Stimulated activated CD8-positive, alpha-beta memory T cell treated with anti-CD3 and anti-CD28 coated beads, Interleukin-15, amount 100 ng/mL, for 48 hours (primary cell): ENCODE results near the gene RASGRF1.
"Not testable (repeated sequence)": the region's sequence is repeated elsewhere in the genome, so short reads cannot be mapped to it uniquely, and the experiment has no call there.

Experiments used
- DNase-seq, 2 donors: peaks; one replicate each; pipeline ENCODE4 v3.0.0-alpha.2; 2020; ENCODE audit warnings: low read depth in 2 of 2

Gene RASGRF1

DNA sequence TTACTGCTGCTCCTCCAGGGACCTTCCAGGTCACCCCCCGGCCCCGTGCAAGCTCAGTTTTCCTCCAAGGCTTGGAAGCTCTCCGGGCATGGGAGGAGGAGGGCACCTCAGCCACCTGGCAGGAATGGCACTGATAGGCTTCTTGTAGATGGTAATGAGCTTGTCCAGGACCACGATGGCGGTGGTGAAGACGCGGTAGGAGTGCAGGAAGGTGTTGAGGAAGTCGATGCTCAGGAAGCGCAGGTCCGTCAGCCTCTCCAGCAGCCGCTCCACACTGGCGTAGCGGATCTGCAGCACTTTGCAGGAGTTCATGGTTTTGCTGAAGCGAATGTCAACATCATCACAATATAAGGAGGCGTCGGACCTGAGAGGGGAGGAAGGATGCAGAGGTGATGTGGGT, 84.5 kb downstream of the RASGRF1 start:
- DNase-seq = no peak

DNA sequence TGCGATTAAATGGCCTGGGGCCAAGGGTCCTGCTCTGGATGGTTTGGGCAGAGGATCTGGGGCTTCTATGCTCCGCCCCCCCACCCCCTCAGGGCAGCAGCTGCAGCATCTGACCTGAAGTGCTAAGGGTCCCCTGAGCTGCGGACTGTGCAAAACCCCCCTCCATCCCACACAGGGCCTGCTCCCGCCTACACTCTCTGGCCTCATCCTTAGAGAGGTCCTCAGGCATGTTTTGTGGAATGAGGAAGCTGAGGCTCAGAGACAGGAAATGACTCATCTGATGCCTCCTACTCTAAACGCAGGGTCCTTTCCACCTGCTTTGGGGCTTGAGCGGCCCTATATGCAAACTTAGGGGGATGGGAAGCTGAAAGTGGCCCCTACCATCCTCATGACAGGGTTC, 86.2 kb downstream of the RASGRF1 start:
- DNase-seq = no peak

DNA sequence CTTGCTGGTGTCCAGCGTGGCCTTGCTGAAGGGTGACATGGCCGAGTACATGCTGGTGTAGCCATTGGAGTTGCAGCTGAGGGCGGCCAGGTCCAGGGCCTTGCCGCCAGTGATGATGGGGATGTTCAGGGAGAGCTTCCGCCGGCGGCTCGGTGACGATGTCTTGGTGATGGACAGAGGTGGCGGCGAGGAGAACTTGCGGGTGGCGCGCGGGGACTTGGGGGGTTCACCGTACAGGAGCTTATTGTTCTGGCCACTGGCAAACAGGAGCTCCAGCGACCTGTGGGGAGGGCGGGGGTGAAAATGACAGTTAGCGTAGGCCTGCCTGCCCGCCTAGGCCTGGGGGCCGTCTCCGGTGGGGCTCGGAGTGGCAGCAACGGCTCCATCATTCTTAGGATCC, 86.7 kb downstream of the RASGRF1 start:
- DNase-seq = no peak

DNA sequence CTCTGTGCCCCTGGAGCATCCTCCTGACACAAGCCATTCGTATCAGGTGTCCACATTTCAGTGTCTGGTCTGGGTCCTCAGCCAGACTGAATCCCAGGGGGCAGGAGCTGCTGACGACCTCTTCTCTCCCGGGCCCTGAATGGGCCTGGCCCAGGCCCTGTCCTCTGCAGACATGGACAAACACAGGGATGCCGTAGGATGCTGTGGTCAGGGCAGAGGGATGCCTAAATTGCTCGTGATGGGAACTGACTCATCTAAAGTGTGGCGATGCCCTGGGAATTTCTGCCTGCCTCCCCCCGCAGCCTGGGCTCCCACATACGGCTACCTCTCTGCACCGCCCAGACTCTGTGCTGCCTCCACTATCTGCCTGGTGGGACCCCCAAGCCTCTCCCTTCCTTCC, 87.3 kb downstream of the RASGRF1 start:
- DNase-seq = no peak

DNA sequence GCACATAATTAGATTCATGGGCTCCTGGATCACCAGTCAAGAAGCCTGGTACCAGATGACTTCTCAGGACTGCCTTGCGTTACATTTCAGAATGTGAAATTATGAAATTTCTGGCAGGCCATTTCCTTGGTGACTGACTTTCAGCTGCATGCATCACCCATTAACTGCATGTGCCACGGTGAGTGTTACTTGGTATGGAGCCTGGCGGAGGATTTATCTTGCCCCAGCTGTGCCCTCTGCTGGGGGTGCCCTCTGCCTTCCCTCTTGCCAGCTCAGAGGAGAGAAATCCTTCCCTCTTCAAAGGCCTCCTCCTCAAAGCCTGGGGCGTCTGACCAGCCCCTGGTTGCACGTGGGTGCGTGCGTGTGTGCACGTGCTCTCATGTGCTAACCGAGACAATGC, 88.0 kb downstream of the RASGRF1 start:
- no peak for DNase-seq

DNA sequence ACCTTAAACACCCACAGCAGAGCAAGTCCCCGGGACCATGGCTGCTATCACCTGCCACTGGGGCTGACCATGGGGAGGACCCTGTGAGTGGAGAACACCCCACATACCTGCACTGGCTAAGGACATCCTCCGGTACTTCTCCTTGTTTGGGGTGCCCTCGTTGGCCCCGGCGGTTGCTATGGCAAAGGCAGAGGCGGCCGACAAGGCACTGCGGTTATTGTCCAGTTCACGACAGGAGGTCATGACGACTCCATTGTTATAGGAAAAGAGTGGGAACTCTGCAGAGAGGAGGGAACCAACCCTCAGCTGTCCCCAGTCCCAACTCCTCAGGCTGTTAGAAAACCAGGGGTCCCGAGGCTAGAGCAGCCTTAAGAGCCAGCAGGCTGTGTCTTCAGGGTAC, 90.9 kb downstream of the RASGRF1 start:
- DNase-seq = no peak

DNA sequence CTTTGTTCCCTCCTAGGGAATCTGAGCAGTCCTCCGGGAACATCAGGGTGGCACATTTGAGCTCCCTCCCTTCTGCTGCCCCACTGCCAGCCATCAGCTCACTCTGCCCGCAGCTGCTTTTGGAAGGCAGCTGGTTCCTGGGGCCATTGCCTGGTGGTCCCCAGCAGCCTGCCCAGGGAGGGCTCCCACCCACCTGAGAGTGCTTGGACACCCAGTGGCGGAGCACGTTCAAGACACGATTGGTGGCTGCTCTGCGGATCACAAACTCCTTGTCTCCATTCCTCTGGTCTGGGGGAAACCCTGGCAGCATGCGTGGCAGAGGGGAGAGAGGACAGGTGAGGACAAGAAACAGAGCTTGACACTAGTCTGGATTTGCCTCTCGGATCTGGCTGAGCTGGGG, 92.1 kb downstream of the RASGRF1 start:
- DNase-seq = no peak

DNA sequence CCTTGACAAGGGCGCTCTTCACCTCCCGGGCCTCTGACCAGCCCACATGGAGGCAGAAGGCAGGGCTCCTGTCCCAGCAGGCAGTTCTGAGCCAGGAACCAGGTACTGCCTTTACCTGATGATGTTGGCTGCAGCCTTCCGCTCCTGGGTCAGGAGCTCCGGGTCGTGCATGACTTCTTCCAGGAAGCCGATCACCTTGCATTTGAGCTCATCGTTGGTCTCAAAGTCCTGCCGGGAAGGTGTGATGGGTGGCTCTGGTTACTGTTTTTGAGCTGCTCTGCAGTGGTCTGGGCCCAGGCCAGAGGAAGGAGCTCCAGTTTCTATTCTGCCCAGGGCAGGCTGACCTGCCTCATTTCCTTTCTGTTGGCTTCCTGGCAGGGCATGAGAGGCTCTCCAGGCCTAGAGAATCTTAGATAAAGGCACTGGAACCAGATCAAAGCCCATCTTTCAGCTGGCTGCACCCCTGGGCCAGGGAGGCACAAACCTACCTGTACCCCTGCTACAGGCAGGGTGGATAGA, 92.5 kb downstream of the RASGRF1 start:
- DNase-seq = no peak

DNA sequence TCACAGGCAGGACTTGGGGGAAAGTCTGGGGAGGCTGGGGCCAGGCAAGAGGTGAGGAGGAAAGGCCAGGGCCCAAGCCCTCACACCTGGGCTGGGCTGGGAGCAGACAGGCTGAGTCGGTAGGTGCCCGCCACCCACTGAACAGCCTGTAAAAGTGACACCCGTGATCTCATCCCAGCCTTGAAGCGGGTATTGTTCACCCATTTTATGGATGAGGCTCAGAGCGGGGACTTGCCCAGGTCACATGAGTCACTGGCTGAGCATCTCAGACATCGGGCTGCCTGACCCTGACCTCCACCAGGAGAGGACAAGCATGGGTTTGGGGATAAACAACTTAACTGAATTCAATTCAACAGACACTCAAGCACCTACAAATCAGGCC, 93.7 kb downstream of the RASGRF1 start:
- no peak for DNase-seq

DNA sequence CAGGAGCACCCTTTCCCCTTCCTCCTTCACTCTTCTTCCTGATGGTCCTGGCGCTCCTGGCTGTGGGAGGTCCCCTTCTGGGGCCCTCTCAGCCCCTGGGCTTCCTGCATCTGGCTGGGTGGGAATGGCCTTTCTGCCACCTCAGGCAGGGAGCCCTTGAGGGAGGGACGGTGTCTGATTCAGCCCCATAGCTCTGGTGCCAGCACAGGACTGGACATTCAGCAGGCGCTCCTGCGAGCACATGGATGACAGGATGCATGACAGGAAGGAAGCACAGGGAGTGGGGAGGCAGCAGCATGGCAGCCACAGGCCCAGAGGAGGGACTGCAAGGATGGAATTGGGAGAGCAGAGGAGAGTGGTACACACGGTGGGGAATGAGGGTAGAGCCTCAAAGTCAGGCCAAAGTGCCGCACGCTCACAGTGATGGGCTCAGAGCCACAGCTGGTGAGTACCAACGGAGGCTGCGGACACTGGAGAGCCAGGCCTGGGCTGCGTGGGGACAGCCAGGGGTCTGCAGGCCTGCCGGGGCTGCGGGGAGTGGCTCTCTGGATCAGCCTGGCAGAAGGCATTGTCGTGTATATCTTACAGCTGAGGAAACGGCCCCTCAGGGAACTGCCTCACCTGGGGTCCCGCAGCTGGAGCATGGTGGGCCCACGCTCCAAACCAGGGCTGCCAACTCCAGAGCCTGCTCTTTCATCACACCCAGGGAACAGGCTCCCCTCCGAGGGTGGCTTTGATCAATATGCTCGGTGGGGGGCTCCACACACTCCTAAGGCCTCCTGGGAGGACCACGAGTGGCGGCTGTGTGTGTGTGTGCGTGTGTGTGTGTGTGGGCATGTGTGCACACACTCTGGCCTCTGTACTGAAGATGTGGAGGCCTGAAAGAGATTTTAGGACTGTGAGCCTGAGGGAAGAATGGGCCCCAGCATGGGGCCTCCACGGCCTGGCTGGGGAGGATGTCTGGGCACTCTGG, 94.4 kb downstream of the RASGRF1 start:
- DNase-seq = no peak

DNA sequence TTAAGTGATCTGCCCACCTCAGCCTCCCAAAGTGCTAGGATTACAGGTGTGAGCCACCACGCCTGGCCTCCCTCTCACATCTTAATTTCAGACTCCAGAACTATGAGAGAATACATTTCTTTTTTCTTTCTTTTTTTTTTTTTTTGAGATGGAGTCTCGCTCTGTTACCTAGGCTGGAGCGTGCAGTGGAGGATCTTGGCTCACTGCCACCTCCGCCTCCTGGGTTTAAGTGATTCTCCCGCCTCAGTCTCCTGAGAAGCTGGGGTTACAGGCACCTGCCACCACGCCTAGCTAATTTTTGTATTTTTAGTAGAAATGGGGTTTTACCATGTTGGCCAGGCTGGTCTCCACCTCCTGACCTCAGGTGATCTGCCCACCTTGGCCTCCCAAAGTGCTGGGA, 95.4 kb downstream of the RASGRF1 start:
- DNase-seq = not testable (repeated sequence)

DNA sequence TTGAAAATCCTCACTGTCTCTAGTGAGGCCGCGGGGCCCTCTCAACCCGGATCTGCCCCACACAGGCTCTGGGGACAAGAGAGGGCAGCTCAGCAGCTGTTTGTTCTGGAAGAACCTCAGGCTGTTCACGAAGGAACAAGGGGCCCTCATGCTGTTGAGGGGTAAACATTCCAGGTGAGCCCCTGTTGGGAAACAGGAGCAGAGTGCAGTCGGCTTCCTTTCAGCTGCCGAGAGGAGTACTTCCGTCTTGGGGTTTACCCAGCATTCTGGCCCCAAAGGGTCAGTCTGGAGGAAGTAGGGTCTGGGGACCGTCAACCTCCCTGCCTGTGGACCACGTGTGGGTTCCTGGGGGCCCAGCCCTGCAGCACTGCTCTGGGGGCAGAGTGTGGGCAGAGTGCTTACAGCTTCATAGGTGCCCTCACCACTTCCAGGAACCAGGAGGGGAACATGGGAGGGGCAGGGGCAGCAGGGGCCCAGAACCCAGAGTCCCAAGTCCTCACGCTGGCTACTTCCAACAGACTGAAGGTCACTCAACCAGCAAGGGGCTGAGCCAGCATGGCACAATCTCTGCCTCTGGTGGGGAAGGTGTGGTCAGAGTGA, 96.5 kb downstream of the RASGRF1 start:
- no peak for DNase-seq

DNA sequence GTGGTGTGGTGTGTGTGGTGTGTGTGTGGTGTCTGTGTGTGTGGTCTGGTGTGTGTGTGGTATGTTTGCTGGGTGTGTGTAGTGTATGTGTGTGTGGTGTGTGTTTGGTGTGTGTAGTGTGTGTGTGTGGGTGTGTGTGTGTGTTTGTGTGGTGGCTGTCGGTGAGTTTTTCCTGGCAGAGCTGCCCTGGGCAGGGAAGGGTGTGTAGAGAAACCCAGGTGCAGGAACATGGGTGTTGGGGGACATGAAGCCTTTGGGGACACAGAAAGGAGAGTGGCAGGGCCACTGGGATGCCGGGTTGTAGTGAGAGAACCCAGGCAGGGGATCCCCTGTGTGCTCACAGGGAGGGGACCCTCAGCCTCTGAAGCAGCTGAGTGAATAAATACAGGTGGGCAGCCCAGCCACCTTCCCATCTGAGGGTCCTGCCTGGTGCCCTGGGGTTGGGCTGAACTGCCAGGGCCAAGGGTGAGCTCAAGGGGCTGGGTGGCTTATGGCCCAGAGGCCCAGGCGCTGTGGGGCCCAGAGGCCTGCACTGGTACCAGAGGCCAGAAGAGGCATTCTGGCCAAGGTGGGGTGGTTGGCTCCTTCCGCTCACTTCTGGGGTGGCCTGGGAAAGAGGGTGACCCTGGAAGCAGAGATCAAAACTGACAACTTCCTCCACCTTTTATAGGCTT, 97.2 kb downstream of the RASGRF1 start:
- no peak for DNase-seq

DNA sequence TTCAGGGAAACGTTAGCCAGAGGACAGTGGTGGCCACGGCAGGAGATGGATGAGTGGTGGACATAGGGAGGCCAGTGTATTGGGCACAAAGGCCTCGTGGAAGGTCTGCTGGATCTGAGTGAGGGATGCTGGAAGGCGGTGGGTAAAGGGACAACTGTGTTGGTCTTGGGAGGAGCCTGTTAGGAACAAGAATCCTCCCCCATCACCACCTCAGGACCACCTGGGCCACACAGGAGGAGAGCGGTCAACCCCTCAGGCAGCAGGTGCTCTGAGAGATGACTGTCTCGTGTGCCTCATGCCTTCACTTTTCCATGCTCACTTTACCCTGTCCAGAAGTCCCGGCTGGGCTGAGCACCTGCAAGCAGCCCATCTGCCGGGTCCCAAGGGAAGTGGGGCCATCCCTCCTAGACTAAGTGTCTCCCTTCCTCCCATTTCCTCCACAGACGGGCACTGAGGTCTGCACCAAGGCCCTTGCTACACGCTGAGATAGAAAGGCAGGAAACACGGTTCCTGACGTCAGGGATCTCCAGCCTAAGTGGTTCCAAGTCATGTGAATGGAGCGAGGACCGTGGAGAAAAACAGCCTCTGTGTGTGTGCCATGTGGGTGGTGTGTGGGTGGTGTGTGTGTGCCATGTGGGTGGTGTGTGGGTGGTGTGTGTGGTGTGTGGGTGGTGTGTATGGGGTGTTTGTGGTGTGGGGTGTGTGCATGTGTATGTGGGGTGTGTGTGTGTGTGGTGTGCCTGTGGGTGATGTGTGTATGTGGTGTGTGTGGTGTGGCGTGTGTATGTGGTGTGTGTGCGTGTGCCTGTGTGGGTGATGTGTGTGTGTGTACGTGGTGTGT, 97.9 kb downstream of the RASGRF1 start:
- DNase-seq = no peak

DNA sequence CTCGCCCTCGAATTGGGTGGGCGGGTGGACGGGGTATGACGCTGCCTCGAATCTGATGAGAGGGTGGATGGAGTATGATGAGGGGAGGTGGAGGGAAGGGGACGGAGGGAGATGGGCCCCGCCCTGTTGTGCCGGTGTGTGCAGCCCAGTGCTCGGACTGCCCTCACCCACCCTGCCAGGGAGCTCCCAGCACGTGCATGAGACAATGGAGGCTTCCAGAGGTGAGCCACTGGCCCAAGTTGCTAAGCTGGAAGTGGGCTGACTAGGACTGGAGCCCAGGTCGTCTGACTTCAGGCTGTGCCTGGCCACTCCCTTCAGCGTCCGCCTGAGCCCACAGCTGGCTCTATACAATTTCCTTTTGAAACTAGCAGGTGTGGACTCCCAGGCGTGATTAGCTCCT, 98.7 kb downstream of the RASGRF1 start:
- DNase-seq = no peak

DNA sequence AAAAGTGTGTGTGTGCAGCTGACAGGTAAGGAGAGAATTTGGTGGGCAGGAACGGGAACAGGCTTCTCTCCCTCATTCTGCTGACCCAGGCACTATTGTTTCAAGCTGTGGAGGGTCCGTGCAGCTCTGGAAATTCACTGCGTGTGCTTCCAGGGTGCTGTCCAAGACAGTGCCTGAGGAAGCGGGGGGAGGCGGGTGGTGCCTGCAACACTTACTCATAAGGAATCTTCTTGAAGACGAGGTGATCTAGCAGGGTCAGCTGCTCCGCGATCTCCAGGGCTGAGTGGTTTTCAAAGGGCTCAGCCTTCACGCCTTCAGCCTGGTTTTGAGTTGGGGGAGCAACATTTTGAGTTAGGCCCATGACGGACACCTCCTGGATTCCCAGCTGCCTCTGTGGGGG, 99.1 kb downstream of the RASGRF1 start:
- DNase-seq = no peak

DNA sequence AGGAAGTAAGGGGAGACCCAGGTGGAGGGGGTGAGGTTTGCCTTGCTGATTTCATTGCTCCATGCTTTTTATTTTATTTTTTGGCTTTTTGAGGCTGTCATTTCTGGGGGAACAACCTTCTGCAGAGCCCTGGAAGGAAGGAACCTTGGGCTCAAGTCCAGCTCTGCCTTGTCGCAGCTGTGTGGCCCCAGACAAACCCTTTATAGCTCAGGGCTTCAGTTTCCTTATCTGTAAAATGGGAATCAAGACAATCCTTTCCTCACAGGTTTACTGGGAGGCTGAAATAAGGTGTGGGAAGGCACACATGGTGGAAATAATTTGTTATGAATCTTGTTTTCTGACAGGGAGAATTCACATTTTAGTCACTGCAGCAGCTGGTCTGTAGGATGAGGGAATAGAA, 100.3 kb downstream of the RASGRF1 start:
- no peak for DNase-seq

DNA sequence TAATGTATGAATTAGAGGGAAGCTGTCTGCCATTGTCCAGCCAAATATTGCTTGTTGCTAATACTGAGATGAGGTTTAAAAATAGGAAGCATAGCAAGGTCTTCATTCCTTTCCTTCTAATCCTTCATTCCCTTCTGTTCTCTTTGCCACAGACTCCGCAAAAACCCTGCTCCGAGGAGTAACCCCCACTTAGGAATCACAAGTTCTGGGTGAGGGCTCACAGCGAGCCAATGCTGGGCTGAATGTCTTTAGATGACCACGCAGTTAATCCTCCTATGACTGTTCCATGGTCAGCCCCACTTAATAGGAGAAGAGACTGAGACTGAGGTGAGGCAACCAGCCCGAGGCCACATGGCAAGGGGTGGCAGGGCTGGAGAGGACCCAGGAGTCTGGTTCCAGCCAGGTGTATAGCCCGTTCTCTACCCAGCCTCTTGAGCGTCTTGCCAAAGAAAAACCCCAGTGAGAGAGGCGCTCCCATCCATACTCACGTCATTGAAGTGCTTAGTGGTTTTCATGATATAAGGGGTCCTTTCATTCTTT, 100.8 kb downstream of the RASGRF1 start:
- DNase-seq = no peak

DNA sequence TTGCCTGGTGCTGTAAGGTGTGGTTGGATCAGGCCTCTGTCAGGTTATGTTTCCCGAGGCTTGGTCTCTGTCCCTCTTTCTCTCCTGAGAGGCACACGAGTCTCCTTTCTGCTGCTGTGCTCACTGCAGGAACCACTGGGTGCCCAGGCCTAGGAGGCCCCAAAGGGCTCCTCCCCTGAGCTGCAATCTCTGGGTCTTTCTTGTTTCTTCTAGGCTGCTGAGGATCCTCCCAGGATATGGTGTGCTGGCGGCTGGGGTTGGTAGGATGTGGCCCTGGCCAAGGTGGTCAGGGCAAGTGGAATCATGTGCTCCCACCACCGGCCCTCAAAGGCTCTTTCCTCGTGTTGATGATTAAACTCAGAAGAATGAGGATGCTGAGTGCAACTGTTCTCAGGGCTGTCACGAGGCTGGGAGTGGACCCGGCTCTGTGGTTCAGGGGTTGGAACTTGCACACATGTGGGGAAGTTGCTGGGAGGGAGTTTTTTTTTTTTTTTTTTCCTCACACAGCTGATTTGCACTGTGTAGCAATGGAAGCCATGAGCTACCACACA, 102.1 kb downstream of the RASGRF1 start:
- no peak for DNase-seq

DNA sequence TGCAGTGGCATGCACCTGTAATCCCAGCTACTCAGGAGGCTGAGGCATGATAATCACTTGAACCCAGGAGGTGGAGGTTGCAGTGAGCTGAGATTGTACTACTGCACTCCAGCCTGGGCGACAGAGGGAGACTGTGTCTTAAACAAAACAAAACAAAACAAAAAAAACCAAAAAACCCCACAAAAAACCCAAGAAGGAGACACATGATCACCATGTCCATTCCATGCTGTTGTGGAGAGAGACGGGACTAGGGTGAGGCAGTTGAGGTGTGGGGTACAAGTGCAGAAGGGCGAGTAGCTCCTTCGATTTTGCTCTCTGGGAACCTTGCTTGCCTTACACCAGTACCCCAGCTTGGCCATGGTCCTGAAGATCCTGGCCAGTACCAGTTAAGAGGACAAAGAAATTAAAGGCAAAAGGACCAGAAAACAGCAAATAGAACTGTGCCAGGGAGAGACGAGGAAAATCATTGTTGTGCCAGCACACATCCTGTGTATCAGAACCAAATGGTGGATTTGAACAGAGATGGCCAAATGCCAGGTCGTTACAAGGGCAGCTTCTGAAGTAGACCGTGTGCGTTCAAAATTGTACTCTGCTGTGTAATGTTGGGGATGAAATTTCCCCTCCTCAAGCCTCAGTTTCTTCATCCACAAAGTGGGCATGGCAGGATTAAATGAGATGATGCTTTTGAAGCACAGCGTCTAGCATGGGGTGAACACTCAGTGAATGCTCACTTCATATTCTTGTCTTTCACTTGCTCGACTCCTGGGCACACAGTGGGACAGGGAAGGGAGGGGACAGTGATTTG, 102.8 kb downstream of the RASGRF1 start:
- no peak for DNase-seq
